IgD-negative memory B cell (primary cell): ENCODE measurements around the gene MORN3. TPM values are rescaled to one million over a fixed set of nuclear protein-coding genes. Genes with fewer than 3 reads are reported as not detected.
"Not testable (repeated sequence)": the region's sequence is repeated elsewhere in the genome, so short reads cannot be mapped to it uniquely, and the experiment has no call there.

Experiments
- H3K27ac Mint-ChIP-seq, 3 donors: one replicate each; pipeline ENCODE4 v1.8.0; 2020 to 2022; ENCODE audit warnings: mild to moderate bottlenecking in 3 of 3, mixed read lengths in 3 of 3, moderate library complexity in 1 of 3
- H3K27me3 Mint-ChIP-seq: one replicate; pipeline ENCODE4 v1.8.0; 2021; ENCODE audit warnings: mixed read lengths
- H3K36me3 Mint-ChIP-seq: one replicate; pipeline ENCODE4 v1.8.0; 2020; ENCODE audit warnings: mild to moderate bottlenecking, mixed read lengths
- H3K4me1 Mint-ChIP-seq, 3 donors: one replicate each; pipeline ENCODE4 v1.8.0; 2020 to 2022; ENCODE audit warnings: mixed read lengths in 3 of 3, mild to moderate bottlenecking in 1 of 3
- H3K4me3 Mint-ChIP-seq, 4 donors: one replicate each; pipeline ENCODE4 v1.8.0; 2020 to 2022; ENCODE audit warnings: mild to moderate bottlenecking in 4 of 4, mixed read lengths in 4 of 4, moderate library complexity in 3 of 4
- H3K9me3 Mint-ChIP-seq, 3 donors: one replicate each; pipeline ENCODE4 v1.8.0; 2020 to 2021; ENCODE audit warnings: mixed read lengths in 3 of 3, mild to moderate bottlenecking in 1 of 3
- polyA plus RNA-seq: library from polyadenylated mRNA; unstranded; fragments of 300-500 nt; fragmentation: Illumina TruSeq; gene quantifications from one replicate; pipeline ENCODE4 v1.2.3, GENCODE V29; 2021

MORN3 gene
- polyA plus RNA-seq, 1 donor from 2014 or later: 0.24 TPM

GRCh38 chr12:121638298-121639202 lies 30.9 kb downstream of the MORN3 start:
- Mint-ChIP-seq H3K27ac (peak overlapping the region; percentile 89 to 94 (median 91)), H3K27me3 (no peaks in the 10 kb centered on the region), H3K9me3 (no peaks in the 10 kb centered on the region), H3K36me3 (no peaks in the 10 kb centered on the region), H3K4me3 (peak overlapping the region in 2 of 4 donors; percentile 60 to 88), H3K4me1 (peaks cover 14 to 19% (median 18%) of the 10 kb centered on the region in 3 donors)

- peak overlapping the region; percentile 89 to 94 (median 91) for H3K27ac Mint-ChIP-seq
- peaks cover 16 to 27% (median 24%) of the 10 kb centered on the region in 3 donors for H3K4me1 Mint-ChIP-seq
- H3K9me3 Mint-ChIP-seq: no peaks in the 10 kb centered on the region
- H3K36me3 Mint-ChIP-seq: no peaks in the 10 kb centered on the region
- H3K27me3 Mint-ChIP-seq: no peaks in the 10 kb centered on the region
- peak overlapping the region; percentile 52 to 88 (median 74) for H3K4me3 Mint-ChIP-seq
Measured at GRCh38 chr12:121637231-121637914, 32.1 kb downstream of the MORN3 start.

- H3K4me1 Mint-ChIP-seq: peaks cover 38 to 45% (median 44%) of the 10 kb centered on the region in 3 donors
- no peaks in the 10 kb centered on the region for H3K9me3 Mint-ChIP-seq
- H3K27ac Mint-ChIP-seq: peak overlapping the region in 2 of 3 donors; percentile 64 to 83
- H3K4me3 Mint-ChIP-seq: peak overlapping the region in 3 of 4 donors; percentile 23 to 65 (median 55)
- no peaks in the 10 kb centered on the region for H3K36me3 Mint-ChIP-seq
- H3K27me3 Mint-ChIP-seq: no peaks in the 10 kb centered on the region
Measured at GRCh38 chr12:121634836-121635235, 34.6 kb downstream of the MORN3 start.

- H3K27me3 Mint-ChIP-seq, H3K4me3 Mint-ChIP-seq, H3K27ac Mint-ChIP-seq, H3K9me3 Mint-ChIP-seq, H3K36me3 Mint-ChIP-seq: not testable (repeated sequence)
- peaks cover 46 to 54% (median 53%) of the 10 kb centered on the region in 3 donors for H3K4me1 Mint-ChIP-seq
Measured at GRCh38 chr12:121633833-121634196, 35.6 kb downstream of the MORN3 start.

- Mint-ChIP-seq H3K9me3 (no peaks in the 10 kb centered on the region), H3K4me1 (peaks cover 47 to 57% (median 52%) of the 10 kb centered on the region in 3 donors), H3K27ac (peak overlapping the region in 2 of 3 donors; percentile 63 to 92), H3K36me3 (no peaks in the 10 kb centered on the region), H3K27me3 (no peaks in the 10 kb centered on the region), H3K4me3 (peak overlapping the region; percentile 15 to 82 (median 62))
Measured at GRCh38 chr12:121632069-121632970, 37.1 kb downstream of the MORN3 start.

GRCh38 chr12:121630791-121631355 lies 38.6 kb downstream of the MORN3 start:
- Mint-ChIP-seq H3K9me3 (no peaks in the 10 kb centered on the region), H3K27ac (peak overlapping the region; percentile 80 to 92 (median 87)), H3K4me3 (peak overlapping the region in 3 of 4 donors; percentile 39 to 79 (median 75)), H3K36me3 (no peaks in the 10 kb centered on the region), H3K27me3 (no peaks in the 10 kb centered on the region), H3K4me1 (peaks cover 46 to 59% (median 49%) of the 10 kb centered on the region in 3 donors)

- peaks cover 50 to 58% (median 52%) of the 10 kb centered on the region in 3 donors for H3K4me1 Mint-ChIP-seq
- H3K27ac Mint-ChIP-seq: peak overlapping the region; percentile 96 to 100 (median 97)
- no peaks in the 10 kb centered on the region for H3K36me3 Mint-ChIP-seq
- H3K9me3 Mint-ChIP-seq: no peaks in the 10 kb centered on the region
- H3K27me3 Mint-ChIP-seq: no peaks in the 10 kb centered on the region
- H3K4me3 Mint-ChIP-seq: peak overlapping the region; percentile 92 to 98 (median 98)
Measured at GRCh38 chr12:121628536-121628935, 40.9 kb downstream of the MORN3 start.

- peak overlapping the region; percentile 92 to 98 (median 98) for H3K4me3 Mint-ChIP-seq
- H3K27me3 Mint-ChIP-seq: no peaks in the 10 kb centered on the region
- H3K9me3 Mint-ChIP-seq: no peaks in the 10 kb centered on the region
- peaks cover 46 to 58% (median 52%) of the 10 kb centered on the region in 3 donors for H3K4me1 Mint-ChIP-seq
- peak overlapping the region; percentile 96 to 100 (median 97) for H3K27ac Mint-ChIP-seq
- H3K36me3 Mint-ChIP-seq: no peaks in the 10 kb centered on the region
Measured at GRCh38 chr12:121628037-121628436, 41.4 kb downstream of the MORN3 start.

- no peaks in the 10 kb centered on the region for H3K36me3 Mint-ChIP-seq
- H3K27ac Mint-ChIP-seq: peak overlapping the region; percentile 96 to 100 (median 97)
- H3K4me3 Mint-ChIP-seq: peak overlapping the region; percentile 92 to 98 (median 98)
- no peaks in the 10 kb centered on the region for H3K9me3 Mint-ChIP-seq
- peaks cover 38 to 50% (median 47%) of the 10 kb centered on the region in 3 donors for H3K4me1 Mint-ChIP-seq
- no peaks in the 10 kb centered on the region for H3K27me3 Mint-ChIP-seq
Measured at GRCh38 chr12:121626853-121627640, 42.4 kb downstream of the MORN3 start.

- Mint-ChIP-seq H3K27ac (peak within 1 kb of the TSS; percentile 96 to 100 (median 97)), H3K4me3 (peak within 1 kb of the TSS; percentile 92 to 98 (median 98)), H3K9me3 (no peaks in the 10 kb centered on the region), H3K36me3 (no peaks in the 10 kb centered on the region), H3K27me3 (no peaks in the 10 kb centered on the region), H3K4me1 (peaks cover 33 to 44% (median 39%) of the 10 kb centered on the region in 3 donors)
Measured at GRCh38 chr12:121626087-121626852, 43.2 kb downstream of the MORN3 start, which contains the start of gene ORAI1. TSS of gene ORAI1 (plus strand) at chr12:121626530.

- Mint-ChIP-seq H3K27ac (peak overlapping the region in 1 of 3 donors; percentile 20), H3K9me3 (no peaks in the 10 kb centered on the region), H3K27me3 (peaks cover 2% of the 10 kb centered on the region), H3K4me1 (peaks cover 11 to 12% (median 12%) of the 10 kb centered on the region in 3 donors), H3K4me3 (no peak overlapping the region), H3K36me3 (no peaks in the 10 kb centered on the region)
Measured at GRCh38 chr12:121620333-121620891, 49.0 kb downstream of the MORN3 start.

- peaks cover 2% of the 10 kb centered on the region for H3K27me3 Mint-ChIP-seq
- no peaks in the 10 kb centered on the region for H3K9me3 Mint-ChIP-seq
- H3K4me3 Mint-ChIP-seq: peak overlapping the region in 2 of 4 donors; percentile 49 to 72
- peak overlapping the region in 1 of 3 donors; percentile 68 for H3K27ac Mint-ChIP-seq
- H3K36me3 Mint-ChIP-seq: no peaks in the 10 kb centered on the region
- peaks cover 6 to 8% (median 7%) of the 10 kb centered on the region in 3 donors for H3K4me1 Mint-ChIP-seq
Measured at GRCh38 chr12:121618659-121619233, 50.7 kb downstream of the MORN3 start.
